ENCODE results near the gene AMACR.

DNA sequence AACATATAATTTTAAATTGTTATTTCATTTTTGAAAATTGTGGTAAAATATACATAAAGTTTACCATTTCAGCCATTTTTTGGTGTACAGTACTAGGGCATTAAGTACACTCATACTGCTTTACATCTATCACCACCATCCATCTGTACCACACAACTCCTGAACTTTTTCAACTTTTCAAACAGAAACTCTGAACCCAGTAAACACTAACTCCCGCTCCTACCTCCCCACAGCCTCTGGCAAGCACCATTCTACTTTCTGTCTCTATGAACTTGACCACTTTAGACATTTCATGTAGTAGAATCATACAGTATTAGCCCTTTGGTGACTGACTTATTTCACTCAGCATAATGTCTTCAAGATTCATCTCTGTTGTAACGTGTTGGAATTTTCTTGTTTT is 15.0 kb downstream of the AMACR start:
- TF ChIP-seq POLR2AphosphoS5 (IDR thresholded peaks at IDR 0.05; ENCODE audit: low read depth, low read length) (no peak), POLR2A (IDR thresholded peaks at IDR 0.05; ENCODE audit: low read depth, low read length) (no peak), TAF1 (IDR thresholded peaks at IDR 0.05; ENCODE audit: borderline replicate concordance, low read depth, low read length) (no peak)

All from GM12892 (cell line).